ENCODE measurements around the gene AREL1. TPM values are rescaled to one million over a fixed set of nuclear protein-coding genes. Genes with fewer than 3 reads are reported as not detected.

The AREL1 gene
- total RNA-seq, 1 experiment from 2014 or later, result 34.2 TPM

DNA sequence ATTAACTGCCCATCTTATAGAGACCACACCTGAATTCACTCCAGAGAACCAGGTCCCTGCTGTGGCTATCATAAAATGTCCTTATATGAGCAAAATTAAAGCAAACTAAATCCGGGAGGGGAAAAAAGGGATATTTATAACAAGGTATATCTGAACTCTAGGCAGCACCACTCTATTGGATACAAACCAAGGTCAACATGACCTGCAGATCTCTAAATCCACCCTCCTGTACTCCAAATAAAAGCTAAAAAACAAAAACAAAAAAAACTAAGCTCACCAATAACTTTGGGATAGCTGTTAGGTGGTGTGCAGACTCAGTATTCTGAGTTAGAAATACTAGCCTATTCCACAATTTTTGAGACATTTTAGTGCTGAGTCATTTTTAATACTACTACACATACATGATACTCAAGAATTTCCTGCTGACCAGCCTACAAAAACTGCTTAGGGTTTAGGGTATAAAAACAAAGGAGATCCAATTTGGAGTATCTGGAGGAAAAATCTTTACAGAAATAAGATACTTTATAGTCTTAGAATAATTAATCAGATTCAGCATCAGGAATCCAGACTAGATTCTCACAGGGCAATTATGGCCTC lies 54.2 kb downstream of the AREL1 start:
- H3K79me1 ChIP-seq (ENCODE audit: insufficient read depth, low read depth, low read length, poor library complexity, severe bottlenecking), result no peaks in the 10 kb centered on the region
- no peak overlapping the region for H3K27ac ChIP-seq (ENCODE audit: insufficient read length, low read depth, low read length)
- H2BK5ac ChIP-seq (ENCODE audit: insufficient read length, low read length), result no peak overlapping the region
- H3K4me1 ChIP-seq (ENCODE audit: insufficient read depth, low read length), result no peaks in the 10 kb centered on the region
- no peak overlapping the region for H3K4ac ChIP-seq (ENCODE audit: low read depth, low read length)
- H2BK12ac ChIP-seq (ENCODE audit: insufficient read length, low read depth, low read length), result no peak overlapping the region
- no peak overlapping the region for H2AFZ ChIP-seq (ENCODE audit: low read length)
- H4K91ac ChIP-seq (ENCODE audit: insufficient read length, low read depth, low read length), result no peak overlapping the region
- no peak overlapping the region for H2AK5ac ChIP-seq (ENCODE audit: insufficient read length, low read length)
- TF ChIP-seq, protein P1, sequence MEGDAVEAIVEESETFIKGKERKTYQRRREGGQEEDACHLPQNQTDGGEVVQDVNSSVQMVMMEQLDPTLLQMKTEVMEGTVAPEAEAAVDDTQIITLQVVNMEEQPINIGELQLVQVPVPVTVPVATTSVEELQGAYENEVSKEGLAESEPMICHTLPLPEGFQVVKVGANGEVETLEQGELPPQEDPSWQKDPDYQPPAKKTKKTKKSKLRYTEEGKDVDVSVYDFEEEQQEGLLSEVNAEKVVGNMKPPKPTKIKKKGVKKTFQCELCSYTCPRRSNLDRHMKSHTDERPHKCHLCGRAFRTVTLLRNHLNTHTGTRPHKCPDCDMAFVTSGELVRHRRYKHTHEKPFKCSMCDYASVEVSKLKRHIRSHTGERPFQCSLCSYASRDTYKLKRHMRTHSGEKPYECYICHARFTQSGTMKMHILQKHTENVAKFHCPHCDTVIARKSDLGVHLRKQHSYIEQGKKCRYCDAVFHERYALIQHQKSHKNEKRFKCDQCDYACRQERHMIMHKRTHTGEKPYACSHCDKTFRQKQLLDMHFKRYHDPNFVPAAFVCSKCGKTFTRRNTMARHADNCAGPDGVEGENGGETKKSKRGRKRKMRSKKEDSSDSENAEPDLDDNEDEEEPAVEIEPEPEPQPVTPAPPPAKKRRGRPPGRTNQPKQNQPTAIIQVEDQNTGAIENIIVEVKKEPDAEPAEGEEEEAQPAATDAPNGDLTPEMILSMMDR (conservative IDR thresholded peaks at IDR 0.05), result no peak
- Mint-ChIP-seq H3K27ac (no peak overlapping the region), H3K4me1 (no peaks in the 10 kb centered on the region), H3K36me3 (ENCODE audit: insufficient read depth in 1 of 3, low read depth in 3 of 3) (peaks cover 5 to 44% (median 31%) of the 10 kb centered on the region in 3 experiments; a peak in 6 of 7 replicates), H3K27me3 (ENCODE audit: low read depth) (no peaks in the 10 kb centered on the region), H3K4me3 (no peak overlapping the region), H3K9me3 (no peaks in the 10 kb centered on the region)
- H3T11ph ChIP-seq (ENCODE audit: low read length), result no peak overlapping the region
- no peaks in the 10 kb centered on the region for H3K23me2 ChIP-seq (ENCODE audit: insufficient read length, low read depth, low read length, poor library complexity, severe bottlenecking)
- no peak overlapping the region for H3K23ac ChIP-seq (ENCODE audit: insufficient read length, low read depth, low read length)
- WGBS (ENCODE audit: extremely low coverage, insufficient read length, low lambda C conversion rate), result no CpG with 5 or more reads among the region's 1 CpG
- no peak overlapping the region for H3K18ac ChIP-seq (ENCODE audit: insufficient read length, low read depth, low read length)
- H3K9me3 ChIP-seq (ENCODE audit: control insufficient read depth, low read depth, low read length), result no peaks in the 10 kb centered on the region
- no peak overlapping the region for H2BK20ac ChIP-seq (ENCODE audit: low read depth, low read length, poor library complexity, severe bottlenecking)
- H2BK15ac ChIP-seq (ENCODE audit: low read depth, low read length), result no peak overlapping the region
- H4K8ac ChIP-seq (replicated peaks; ENCODE audit: insufficient read length, low read depth, low read length), result no peak overlapping the region
- H3K27me3 ChIP-seq (ENCODE audit: insufficient read depth, low read length), result no peaks in the 10 kb centered on the region
- no peak overlapping the region for H3K4me2 ChIP-seq (ENCODE audit: insufficient read depth, insufficient read length, low read length)
- no peaks in the 10 kb centered on the region for H3K79me2 ChIP-seq (ENCODE audit: insufficient read depth, low read length)
- no peak overlapping the region for H3K56ac ChIP-seq (ENCODE audit: insufficient read length, low read depth, low read length)
- no peak for DNase-seq
- no peaks in the 10 kb centered on the region for H4K20me1 ChIP-seq (ENCODE audit: control insufficient read depth, insufficient read depth, insufficient read length)
- H2BK120ac ChIP-seq (ENCODE audit: low read depth, low read length, poor library complexity, severe bottlenecking), result no peak overlapping the region
- H3K9ac ChIP-seq (ENCODE audit: extremely low read depth, insufficient read length, low read length), result no peak overlapping the region
- no peak overlapping the region for H3K14ac ChIP-seq (ENCODE audit: insufficient read depth, low read length)
- no peak overlapping the region for H4K5ac ChIP-seq (ENCODE audit: insufficient read length, low read depth, low read length)
